Stimulated activated CD8-positive, alpha-beta memory T cell treated with anti-CD3 and anti-CD28 coated beads, Interleukin-15, amount 100 ng/mL, for 1 hour (primary cell): ENCODE measurements around the gene NOP56.

Source experiments
- DNase-seq: peaks from one replicate; pipeline ENCODE4 v3.0.0-alpha.2; 2020; ENCODE audit warnings: low read depth

The NOP56 gene

GRCh38 chr20:2703716-2704475 is 51.5 kb downstream of the NOP56 start:
- no peak for DNase-seq

DNA sequence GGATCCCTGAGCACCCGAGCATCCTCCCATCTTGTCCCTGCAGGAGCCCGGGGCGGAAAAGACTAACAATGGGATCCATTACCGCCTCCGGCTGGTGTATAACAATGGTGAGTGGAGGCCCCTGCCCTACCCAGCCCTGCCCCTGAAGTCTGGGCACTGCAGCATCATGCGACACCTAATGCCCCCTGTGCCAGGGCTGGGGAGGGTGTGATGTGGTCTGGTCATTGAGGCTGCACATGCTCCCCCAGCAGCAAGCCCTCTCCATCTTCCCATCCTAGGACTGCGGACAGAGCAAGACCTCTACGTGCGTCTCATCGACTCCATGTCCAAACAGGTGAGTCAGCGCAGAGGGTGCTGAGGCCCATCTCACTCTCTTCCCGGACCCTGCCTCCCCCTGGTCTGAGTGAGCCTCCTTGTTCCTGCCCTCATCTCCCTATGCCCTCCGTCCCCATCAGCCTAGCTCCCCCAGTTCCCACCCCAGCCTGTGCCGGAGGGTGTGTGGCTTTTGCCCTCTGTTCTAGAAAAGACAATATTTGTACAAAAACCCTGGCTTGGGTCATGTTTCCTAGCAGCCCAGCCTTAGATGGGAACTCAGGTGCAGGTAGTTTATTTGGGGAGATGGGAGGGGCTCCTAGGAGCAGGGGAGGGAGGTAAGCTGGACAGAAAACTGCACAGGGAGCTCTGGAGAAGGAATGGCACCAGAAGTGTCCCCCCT is 53.7 kb downstream of the NOP56 start:
- DNase-seq: no peak

DNA sequence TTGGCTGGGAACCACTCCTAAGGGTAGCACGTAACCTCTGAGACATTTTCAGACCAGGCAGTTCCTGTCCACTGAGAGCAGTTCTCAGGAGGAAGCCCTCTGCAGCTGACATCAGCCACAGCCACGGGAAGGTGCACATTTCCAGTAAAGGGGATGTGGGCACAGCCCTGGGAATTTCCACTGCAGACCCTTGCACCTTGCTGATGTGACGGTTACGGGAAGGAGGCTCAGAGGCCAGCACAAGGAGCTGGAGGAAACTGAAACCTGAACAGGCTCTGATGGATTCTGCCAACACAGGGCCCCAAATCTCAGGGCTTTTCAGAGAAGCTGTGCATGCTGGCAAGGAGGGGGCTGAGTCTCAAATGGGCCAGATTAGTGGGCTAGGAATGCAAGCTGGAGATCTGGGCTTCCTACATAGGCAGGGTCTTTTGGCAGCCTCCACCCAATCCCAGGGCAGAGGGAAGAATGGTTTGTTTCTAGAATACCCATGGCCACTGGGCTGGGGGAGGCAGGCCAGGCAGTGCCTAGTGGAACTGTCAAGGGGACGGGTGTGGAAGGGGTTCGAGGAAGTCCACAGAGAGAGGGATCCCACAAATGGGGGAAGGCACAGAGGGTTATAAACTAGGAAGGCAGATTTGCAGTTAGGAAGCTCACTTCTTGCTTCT is 54.4 kb downstream of the NOP56 start:
- no peak for DNase-seq

DNA sequence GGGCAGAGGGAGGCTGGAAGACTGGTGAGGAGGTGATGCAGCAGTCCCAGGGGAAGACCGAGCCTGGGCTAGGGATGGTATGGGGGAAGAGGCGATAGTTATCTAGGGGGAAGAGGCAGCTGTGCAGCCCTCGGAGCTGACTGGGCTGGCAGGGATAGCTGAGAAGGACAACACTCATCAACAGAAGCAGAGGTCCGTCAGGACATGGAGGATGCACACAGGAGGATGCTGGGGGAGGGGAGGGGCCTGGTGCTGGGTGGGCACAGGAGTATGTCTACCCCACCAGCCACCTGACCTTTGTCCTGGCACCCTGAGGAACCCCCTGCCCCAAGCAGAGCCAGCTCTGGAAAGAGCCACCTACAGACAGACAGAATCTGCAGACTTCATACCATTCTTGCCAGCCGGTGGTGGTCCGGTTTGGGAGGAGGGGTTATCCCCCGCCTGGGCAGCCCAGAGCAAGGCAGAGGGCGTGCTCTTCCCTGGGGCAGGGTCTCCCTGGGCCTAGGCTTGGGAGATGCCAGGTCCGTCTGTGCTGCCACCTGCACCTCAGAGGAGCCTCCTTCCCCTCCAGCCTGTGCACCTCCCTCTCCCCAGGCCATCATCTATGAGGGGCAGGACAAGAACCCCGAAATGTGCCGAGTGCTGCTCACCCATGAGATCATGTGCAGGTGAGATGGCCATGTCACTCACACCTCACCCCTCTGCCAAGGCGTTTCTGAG is 55.1 kb downstream of the NOP56 start:
- DNase-seq: no peak
